Measurements from ENCODE around the gene LRMDA.

The LRMDA gene

DNA sequence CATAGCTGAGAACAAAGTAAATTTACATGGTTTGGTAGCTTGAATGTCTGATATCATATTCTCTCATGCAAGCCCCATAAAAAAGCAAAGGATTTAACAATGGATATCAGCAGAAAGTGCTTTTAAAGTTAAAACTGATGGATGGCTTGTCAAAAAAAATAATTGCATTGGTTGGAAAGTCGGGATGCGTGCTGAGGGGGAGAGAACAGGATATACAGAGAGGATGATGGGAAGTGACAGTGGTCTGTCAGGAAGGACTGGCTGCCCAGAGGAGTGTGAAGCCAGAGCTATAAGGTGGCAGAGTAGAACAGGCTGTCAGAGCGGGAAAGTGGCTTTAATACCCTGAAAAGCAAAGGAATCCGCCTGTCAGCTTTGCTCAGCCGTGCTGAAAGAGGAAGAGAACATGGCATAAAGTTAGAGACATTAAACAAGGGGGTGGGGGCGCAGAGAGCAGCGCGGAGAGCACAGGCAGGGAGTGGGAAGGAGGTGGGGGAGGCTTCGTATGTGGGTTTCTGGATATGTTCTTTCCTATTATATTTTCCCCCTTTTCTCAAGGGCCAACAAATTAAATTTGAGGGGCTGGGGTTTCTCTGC lies 493.0 kb downstream of the LRMDA start:
- no peak for DNase-seq (ENCODE audit: low read depth)

DNA sequence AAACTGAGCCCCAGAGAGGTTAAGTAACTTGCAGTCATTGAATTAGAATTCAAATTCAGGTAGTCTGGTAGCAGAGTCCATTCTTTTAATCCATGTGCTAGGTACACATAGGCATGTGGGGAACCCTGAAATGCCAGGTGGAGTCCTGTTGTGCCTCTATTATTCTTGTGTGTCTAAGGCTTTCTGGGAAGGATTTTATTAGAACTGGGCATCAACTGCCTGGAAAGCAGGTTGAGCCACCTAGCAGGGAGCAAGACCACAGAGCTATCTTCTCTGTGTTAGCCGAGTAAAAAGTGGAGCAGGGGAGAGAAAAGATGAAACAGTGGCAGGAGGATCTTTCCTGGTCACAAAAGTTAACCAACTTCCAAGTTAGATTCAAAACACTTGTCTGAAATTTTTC lies 494.6 kb downstream of the LRMDA start:
- no peak for DNase-seq (ENCODE audit: low read depth)

DNA sequence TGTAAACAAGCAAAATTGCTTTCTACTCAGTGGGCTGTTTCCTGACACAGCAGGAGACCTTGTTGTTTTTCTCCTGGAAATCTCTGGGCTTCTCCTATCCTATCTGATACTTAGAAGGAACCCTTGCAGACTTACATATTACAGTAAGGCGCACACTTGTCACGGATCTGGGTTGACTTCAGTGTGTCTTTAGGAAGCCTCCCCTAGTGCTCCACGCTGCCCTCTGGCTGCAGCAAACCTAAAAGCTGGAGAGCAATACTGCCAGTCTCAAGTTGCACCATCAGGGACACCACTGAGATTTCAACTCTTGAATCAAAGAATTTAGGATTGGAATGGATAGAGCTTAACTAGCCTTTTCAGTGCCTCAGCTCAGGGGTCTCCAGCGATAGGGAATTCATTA lies 495.3 kb downstream of the LRMDA start:
- DNase-seq (ENCODE audit: low read depth), result no peak

DNA sequence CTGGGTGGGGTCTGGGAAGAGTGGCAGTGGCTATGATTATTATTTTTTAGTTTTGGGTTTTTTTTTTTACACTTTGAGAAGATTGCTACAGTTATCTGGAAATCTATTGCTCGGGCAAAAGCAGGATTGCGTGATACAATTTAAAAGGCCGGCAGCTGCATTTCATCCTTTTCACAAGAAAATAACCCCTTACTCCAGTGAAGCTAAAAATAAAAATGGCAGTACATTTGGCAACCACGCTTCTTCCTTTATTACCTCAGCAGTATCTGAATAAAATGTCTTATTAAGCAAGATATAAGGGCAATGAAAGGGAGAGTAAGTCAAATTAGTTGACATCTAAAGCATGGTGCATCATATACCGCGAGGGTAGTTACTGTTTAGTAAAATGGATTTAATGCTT lies 496.8 kb downstream of the LRMDA start:
- DNase-seq (ENCODE audit: low read depth), result no peak

DNA sequence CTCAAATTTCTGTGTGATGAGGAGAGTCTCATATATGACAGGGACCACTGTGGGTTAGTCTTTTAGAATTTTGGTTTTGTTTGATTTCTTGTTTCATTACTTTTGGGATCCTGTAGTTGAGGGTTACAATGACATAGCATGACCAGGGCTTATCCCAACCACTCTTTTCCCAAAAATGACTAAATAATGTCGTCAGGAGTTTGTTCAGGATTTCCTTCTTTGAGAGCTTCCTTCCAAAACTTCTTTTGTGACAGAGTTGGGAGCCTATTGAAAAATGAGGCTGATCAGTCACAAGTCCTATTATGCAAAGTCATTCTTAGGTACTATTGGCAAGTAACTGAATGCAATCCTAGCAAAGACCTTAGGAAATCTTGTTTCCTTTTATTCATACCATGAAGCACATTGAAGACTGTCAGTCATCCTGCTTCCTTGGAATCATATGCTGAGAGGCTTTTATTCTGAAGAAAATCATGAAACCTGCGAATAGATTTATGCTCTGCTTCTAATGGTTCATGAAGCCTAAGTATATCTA lies 498.3 kb downstream of the LRMDA start:
- DNase-seq (ENCODE audit: low read depth), result no peak

DNA sequence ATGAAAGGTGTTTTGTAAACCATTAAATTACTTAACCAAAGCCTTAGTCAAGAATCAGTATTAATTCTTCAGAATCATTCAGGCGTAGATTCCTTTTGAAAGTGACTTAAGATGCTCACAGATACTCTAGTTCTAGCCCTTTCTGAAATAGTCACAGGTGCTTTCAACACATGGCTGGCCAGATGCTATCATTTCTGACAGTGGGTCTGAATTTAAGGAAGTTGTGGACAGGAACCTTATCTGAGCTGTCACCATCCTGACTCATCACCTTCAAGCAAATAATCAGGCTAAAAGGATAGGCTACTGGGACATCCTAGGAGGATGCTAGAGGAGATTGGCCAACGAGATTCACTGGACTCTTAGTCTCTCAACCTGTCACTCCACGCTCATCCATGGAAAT lies 501.5 kb downstream of the LRMDA start:
- no peak for DNase-seq (ENCODE audit: low read depth)

DNA sequence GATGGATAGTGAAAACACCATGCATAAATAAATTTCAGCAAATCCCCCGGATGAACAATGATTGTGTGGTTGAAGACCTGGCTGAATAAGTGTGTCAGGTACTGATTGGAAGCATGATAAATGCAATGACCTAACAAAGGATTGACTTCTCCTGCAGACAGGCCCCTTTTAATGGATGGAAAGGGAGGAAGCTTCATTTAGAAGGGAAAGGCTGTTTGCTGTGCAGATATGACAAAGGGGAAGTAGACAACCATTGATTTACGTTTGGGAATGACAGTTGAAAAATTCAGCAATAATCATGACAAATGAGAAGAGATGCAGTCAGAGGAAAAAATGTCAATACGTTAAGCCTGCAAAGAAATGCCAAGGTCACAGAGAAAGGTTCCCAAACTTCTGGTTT lies 503.8 kb downstream of the LRMDA start:
- DNase-seq (ENCODE audit: low read depth), result no peak

DNA sequence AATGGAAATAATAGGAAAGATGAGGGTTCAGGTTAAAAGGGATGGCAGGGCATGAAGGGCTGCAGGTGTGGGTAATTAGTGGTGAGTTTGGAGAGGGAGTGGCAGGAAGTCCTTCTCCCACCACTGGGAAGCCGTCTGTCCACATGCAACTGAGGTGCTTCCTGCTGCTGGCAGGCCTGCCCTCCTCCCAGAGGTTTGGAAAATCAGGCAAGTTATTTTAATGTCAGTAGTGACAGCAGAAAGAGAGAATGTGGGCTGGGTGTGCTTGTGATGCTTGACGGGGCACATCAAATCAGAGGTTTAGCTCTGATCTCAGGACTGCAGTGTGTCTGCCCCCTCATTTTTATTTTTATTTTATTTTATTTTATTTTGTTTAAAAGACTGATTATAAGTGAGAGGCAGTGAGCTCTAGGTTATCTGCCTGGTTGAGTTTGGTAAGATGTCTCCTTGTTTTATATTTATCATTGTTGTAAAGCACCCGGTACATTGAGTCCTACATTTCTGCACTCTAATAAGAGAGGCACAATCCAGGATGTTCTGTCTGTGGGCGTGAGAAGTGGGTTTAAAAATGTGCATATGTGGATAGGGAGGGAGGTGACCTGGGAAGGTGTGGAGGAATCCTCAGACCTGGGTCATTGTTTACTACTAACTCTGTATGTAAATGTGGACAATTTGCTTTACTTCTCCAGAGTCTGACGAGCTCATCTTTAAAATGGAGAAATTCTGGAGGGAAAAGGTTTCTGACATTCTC lies 504.4 kb downstream of the LRMDA start:
- no peak for DNase-seq (ENCODE audit: low read depth)

DNA sequence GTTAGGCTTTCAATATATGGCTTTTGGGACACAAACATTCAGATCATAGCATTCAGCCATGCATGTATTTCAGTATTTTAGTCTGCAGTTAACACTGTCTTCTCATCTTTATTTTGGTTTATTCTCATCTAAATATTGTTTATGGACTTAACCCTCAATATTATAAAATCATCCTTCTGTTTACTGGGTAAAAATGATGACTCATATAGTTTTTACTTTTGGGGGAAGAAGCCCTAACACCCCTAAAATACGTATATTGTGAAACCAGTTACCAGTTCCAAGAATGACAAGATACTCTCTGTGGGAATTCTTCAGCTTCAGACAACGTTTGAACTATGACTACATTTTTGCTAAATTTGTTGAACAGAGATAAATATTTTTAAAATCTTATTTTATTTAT lies 505.4 kb downstream of the LRMDA start:
- DNase-seq (ENCODE audit: low read depth), result no peak

DNA sequence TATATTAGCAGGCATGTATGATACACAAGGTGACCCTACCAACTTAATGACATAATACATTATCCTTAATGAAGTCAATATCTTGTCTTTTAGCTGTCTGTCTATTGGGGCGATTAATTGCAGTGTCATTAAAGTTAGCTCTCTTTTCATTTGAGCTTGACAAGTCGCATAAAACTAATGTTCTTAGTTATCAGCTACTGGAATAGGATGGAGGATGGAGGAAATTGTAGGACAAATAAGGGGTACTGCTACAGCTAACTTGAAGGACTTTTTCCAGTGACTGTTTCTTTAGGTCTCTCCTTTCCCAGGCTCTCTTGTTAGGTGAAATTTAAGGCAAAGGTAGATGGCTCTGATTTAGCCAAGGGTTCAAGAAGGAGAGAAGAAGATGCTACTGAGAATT lies 506.4 kb downstream of the LRMDA start:
- DNase-seq (ENCODE audit: low read depth), result no peak

DNA sequence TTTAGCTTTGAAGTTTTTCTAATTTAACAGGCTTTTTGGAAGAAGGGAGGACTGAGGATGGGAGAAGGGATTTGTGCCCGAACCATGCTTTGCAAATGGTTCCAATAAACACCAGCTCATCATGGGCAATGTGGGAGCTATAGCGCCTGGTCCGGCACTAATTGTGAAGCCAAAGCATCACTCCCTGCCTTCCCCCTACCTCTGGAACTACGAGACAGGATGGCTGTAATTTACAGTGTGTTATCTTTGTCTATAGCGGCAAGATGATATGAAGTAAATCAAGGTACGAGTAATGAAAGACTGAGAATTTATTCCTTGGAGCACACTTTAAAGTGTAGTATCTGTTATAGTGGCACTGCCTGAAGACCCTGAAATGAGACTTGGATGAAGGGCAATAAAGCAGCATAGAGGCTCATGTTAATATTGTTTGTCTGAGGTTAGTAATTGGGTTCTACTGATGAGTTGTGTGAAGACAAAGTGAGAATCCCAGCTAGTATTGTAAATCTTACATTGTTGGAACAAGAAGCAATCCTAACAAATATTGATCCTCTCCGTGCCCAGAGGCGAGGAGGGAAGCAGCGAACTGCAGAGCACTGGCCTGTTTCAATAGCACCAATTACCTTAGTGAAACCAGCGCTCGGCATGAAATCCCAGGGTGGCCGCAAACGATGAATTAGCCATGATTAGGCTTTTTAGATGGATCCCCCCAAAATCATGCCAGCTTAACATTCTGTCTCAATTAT lies 507.1 kb downstream of the LRMDA start:
- DNase-seq (ENCODE audit: low read depth), result no peak

DNA sequence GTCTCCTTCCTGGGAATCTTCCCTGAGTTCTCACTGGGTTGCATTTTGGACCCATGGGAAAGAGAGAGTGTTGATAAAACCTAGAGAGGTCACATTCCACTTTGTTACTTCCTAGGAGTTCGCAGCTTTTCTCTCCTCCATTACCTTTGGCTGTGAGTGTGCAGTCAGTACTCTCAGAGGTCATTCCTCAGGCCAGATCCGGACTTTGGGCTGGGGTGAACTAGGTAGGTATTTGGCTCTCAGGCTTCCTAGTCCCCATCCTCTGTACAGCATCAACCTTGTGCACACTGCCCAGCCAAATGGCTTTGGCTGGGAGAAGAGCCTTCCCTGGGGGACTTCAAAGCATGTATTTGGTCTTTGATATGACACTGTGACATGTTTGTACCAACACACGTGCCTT lies 508.1 kb downstream of the LRMDA start:
- DNase-seq (ENCODE audit: low read depth), result no peak

DNA sequence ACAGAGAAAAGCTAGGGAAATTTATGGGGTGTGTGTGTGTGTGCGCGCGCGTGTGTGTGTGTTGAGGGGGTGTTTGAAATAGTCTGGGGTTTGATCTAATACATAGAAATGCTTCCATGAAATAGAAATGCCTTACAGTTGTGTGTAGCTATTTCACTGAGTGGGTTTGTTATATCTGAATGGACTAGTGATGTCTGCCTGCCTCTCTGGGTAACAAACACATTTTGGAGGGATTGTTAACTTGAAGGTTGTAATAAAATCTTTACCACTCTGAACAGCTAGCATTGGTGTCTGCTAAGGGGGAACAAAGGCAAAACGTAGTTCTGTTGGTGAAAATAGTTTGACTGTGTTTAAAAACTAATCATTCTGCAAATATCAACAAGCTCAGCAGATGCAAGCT lies 509.3 kb downstream of the LRMDA start:
- no peak for DNase-seq (ENCODE audit: low read depth)

DNA sequence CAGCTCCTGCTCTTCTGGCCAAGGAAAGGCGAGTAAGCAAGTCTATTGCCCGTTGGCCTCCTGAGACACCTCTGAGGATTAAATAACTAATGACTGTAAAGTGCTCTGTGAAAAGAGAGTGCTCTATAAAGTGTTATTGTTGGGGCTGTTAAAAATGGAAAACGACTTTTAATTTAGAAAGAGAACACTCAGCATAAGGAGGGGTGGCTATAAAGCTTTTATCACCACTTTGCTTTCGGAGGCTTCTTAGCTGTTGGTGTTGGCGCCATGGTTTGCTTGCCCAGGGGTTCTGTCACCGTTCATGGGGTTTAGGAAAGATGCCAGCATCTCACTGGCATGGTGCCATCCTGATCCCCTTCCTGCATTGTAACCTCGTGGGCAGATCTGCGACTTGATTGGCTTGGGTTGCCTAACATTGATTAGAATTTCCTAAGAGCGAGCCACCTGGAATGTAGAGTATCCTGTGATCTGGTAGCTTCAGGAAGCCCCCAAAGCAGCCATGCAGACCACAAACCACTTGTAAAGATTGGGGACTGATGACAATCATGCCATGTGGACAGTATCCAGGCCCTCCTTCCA lies 509.9 kb downstream of the LRMDA start:
- DNase-seq (ENCODE audit: low read depth), result no peak

DNA sequence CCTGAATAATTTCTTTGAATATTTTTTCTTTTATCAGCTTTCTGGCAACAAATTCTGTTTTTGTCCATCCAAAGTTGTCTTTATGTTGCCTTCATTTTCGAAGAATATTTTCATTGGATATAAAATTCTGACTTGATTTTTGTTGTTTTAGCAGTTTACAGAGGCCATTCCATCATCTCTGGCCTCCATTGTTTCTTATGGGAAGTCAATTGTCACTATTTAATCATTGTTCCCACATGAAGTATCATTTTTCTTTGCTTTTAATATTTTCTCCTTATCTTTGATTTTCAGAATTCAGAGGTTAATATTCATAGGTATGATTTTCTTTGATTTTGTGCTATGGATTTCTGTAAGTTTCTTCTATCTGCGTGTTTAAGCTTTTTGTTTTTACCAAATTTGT lies 512.6 kb downstream of the LRMDA start:
- no peak for DNase-seq (ENCODE audit: low read depth)

DNA sequence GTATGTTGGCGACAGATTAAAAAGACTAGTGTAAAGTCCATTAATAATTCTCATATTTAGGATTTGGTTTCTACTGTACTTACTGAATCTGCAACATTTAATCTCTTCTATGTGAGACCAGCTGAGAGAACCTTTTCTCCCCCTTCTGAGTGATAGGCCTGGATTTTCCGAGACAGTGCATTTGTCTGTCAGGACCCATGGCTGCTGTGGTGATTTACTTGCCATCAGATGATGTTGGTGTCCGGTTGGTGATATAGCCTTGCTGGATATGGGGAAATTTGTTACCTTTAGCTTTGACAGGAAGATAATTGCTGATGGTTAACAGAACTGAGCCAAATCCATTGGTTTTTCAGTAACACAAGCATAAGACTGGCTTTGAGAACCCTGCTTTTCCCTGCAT lies 517.2 kb downstream of the LRMDA start:
- DNase-seq (ENCODE audit: low read depth), result no peak

DNA sequence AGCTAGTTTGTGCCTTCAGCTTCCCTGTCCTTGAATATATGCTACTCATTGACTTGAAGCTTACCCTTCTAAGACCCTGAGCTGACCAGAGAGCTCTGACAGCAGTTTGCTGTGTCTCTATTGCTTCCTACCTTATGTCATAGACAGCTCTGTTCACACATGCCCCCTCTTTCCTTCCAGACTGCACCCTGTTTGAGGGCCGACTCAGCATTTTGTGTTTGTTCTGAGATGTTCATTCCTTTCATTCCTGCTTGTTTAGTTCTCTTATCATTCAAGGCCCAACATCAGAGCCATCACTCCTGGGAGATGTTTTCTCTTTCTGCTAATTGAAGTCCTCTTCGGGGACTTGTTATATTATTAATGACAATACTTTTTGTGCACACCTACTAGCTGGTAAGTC lies 518.9 kb downstream of the LRMDA start:
- no peak for DNase-seq (ENCODE audit: low read depth)

DNA sequence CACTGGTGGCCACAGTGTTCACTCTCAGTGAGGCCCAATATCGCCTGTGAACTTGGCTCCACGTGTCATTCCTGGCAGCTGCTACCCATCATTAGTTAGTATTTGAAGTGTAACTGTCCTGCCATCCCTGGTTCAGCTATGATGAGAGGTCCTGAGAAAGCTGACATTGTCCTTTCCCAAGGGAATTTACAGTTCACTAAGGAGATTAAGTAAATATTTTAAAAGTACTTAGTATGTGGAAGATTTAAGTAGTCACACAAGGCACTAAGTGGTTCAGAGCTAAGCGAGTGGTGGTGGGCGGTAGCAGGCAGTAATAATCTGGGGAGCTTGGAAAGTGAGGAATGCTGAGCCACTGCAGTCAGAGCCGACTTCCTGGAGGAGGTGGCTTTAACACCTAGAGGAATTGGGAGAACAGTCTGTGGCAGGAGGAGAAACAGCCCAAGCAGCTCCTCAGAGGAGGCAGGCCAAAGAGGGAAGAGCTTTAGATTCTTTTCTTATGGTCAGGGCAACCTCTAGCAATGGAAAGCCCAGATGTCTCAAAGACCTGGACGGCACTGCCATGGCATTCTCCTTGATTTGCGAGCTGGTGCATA lies 519.7 kb downstream of the LRMDA start:
- no peak for DNase-seq (ENCODE audit: low read depth)

DNA sequence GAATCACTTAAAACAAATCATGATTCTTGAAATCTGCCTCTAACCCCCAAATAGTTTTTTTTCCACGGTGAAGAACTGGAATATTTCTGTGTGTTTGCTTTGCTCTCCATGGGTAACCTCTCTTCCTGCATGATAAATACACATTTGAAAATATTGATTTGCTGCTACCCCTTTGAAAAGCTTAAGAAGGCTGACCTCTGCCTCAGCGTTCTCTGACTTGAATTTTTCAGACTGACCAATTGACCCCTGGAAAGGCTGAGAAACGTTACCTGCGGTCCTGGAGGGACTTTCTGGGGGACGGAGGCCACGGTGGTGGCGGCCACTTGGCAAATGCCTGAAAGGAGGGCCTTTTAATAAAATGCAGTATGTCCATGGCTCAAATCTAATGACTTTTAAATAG lies 520.2 kb downstream of the LRMDA start:
- no peak for DNase-seq (ENCODE audit: low read depth)

DNA sequence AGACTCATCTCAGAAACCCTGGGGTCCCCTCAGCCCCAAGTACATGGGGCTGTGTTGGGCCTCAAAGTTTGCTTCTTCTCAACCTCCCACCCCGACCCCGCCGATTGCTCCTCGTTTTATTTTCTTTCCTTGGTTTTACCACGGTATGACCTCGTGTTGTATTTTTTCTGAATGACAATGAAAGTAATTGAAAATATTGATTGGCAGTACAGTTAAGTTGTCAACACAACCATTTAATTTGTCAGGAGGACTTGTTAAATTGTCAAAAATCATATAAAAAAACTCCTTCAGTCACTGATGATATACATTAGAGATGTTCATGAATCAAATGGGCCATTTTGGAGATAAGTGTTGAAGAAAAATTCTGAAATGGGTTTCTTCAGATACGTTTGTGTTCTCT lies 520.7 kb downstream of the LRMDA start:
- no peak for DNase-seq (ENCODE audit: low read depth)

DNA sequence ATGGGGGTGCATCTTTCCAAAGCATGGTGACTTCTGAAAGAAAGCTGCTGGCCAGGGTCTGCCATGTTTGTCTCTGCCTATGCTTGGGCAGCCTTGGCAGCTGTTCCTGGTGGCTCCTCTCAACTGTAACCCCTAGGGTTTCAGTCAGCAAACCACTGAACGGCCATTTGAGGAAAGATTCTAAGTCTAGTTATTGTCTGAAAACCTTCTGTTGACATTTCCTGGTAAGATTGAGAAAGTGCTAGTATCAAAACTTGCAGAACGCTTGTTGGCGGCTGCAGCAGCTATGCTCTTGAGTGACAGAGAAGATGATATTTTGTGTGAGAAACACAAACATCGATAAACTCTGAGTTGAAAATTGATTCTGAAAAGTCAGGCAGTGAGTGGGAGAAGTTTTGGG lies 523.1 kb downstream of the LRMDA start:
- no peak for DNase-seq (ENCODE audit: low read depth)

DNA sequence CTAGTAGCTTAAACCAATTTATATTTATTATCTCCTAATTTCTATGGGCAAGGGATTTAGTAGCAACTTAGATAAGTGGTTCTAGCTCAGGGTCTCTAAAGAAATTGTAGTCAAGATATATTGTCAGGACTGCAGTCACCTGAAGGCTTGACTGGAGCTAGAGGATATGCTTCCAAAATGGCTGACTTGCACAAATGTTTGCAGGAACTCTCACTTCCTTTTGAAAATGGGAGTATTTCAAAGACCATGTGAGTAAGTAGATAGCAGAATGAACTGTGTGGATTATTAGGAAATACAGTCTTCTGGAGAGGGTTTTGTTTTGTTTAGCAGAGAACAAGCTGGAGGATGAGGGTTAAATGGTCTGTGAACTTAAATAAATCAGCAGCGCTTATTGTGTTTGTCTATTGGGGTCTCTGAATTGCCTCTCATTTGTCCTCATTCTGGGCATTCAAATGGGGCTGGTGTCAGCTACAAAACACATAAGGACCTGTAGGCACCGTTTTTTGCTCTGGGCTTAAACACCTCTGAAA lies 524.6 kb downstream of the LRMDA start:
- no peak for DNase-seq (ENCODE audit: low read depth)

Measured in ELR (cell line).